Measurements from ENCODE around the gene CYP4F2.
"Not testable (repeated sequence)": the region's sequence is repeated elsewhere in the genome, so short reads cannot be mapped to it uniquely, and the experiment has no call there.

- TF ChIP-seq CTCF (IDR thresholded peaks at IDR 0.05); POLR2AphosphoS5 (IDR thresholded peaks at IDR 0.05; ENCODE audit: low read depth, low read length); YY1 (IDR thresholded peaks at IDR 0.05; ENCODE audit: low read depth); IRF3 (IDR thresholded peaks at IDR 0.05; ENCODE audit: low read depth, low read length); SMC3 (IDR thresholded peaks at IDR 0.05; ENCODE audit: low read depth, low read length); JUND (IDR thresholded peaks at IDR 0.05); EZH2phosphoT487 (IDR thresholded peaks at IDR 0.05; ENCODE audit: borderline replicate concordance, low read depth); USF2 (IDR thresholded peaks at IDR 0.05; ENCODE audit: borderline replicate concordance, low read depth, low read length); MAX (IDR thresholded peaks at IDR 0.05; ENCODE audit: low read depth); TAF1 (IDR thresholded peaks at IDR 0.05; ENCODE audit: borderline replicate concordance, low read depth, low read length): not testable (repeated sequence)
Measured at GRCh38 chr19:15889339-15889738, 8.5 kb downstream of the CYP4F2 start.

All from SK-N-SH (cell line).